GM19035 (cell line): Measurements from ENCODE around the gene ERI2.

Experiments used
- ATAC-seq: cut with Tn5 transposase; IDR thresholded peaks from one replicate; pipeline ENCODE4 v1.9.1; 2021; ENCODE audit not compliant: unreplicated experiment

The ERI2 gene

DNA sequence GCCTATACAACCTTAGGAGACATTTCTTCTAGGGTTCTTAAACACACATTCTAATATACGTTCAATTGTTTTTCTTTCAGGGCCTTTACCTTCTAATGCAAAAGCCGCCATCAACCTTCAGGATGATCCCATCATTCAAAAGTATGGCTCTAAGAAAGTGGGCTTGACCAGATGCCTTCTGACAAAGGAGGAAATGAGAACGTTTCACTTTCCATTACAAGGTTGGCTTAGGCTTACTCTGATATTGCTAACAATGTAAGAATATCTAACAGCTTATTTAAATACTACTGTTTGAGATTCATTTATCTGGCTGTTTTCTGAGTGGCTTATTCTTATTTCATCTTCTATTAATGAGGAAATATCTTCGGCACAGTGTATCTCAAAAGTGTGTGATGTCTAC, 15.4 kb upstream of the ERI2 start:
- no peak for ATAC-seq

GRCh38 chr16:20818929-20819585, 12.8 kb upstream of the ERI2 start:
- no peak for ATAC-seq

DNA sequence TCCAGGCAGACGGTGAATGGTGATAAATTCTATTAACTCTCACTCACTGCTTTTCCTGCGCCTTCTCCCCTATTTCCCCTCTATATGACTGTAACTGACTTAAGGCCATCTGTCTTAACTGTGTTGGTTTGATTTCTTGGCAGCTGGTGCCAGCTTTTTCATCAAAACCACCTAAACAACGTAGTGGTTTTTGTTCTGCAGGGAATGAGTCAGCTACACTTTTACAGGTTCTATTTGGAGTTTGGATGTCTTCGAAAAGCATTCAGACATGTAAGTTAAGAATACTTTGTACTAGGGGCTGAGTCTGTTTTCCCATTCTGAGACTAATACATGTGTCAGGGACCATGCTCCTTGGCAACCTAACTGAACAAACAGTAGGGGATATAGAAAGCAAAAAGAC, 8.5 kb upstream of the ERI2 start:
- no peak for ATAC-seq

GRCh38 chr16:20812510-20812909, 6.2 kb upstream of the ERI2 start:
- no peak for ATAC-seq

GRCh38 chr16:20811889-20812439, 5.7 kb upstream of the ERI2 start:
- ATAC-seq: no peak

- no peak for ATAC-seq
Measured at GRCh38 chr16:20807862-20808261, 1.6 kb upstream of the ERI2 start.

DNA sequence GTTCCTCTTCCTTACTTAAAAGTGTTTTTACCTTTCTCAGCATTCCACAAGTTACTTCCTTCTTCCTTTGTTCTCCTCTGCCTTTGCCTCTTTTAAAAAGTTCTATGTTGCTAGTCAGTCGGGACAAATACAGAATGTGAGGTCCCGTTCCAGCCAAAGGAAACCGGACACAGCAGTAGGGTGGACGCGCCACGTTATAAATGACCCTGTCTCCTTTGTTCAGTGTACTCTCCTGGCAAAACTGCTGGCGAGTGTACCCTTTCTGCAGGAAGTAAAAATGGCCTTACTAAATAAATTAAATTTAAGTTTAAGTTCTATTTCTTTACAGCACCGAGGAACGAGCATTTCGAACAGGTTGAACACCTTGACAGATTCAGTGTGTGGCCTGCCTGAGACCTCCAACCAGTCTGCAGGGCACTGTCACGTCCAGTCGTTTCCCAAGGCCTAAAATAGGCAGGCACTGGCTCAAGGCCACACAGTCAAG, 546 bp downstream of the ERI2 start:
- ATAC-seq: peak; percentile 23

- ATAC-seq: no peak
Measured at GRCh38 chr16:20803561-20804214, 2.6 kb downstream of the ERI2 start.

DNA sequence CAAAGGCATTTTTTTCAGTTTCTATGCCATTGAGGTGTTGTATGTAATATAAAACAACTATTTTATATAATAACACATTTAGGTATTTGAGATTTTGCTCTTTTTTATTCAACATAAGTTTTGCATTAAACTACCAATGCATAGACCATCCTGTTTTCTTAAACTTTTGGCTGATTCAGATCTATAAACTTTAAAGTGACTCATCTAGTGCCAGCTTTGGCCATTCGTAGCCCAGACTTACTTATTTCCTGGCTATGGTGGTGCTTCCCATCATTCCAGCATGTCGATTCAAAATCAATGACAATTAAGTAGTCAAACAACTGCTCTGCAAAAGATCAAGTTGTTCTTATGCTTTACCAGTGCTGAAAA, 3.1 kb downstream of the ERI2 start:
- no peak for ATAC-seq

DNA sequence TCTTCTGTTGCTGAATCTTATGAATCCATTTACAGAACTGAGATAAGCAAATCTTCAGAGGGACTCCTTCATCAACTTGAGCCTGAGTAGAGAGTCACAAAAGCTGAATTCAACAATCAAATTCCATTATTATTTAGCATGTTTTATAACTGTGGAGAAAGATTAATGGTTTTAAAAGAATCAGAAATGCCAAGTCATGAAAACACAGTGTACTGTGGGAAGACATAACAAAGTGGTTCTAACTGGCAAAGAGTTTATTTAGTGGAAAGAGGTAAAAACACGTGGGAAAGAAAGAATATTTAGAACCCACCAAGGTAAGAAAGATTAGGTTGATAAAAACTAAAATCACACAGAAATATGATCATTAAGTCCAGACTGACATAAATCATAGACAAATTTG, 5.0 kb downstream of the ERI2 start:
- ATAC-seq: no peak

GRCh38 chr16:20799599-20799998, 6.7 kb downstream of the ERI2 start:
- no peak for ATAC-seq

- ATAC-seq: no peak
Measured at GRCh38 chr16:20798364-20798763, 7.9 kb downstream of the ERI2 start.

DNA sequence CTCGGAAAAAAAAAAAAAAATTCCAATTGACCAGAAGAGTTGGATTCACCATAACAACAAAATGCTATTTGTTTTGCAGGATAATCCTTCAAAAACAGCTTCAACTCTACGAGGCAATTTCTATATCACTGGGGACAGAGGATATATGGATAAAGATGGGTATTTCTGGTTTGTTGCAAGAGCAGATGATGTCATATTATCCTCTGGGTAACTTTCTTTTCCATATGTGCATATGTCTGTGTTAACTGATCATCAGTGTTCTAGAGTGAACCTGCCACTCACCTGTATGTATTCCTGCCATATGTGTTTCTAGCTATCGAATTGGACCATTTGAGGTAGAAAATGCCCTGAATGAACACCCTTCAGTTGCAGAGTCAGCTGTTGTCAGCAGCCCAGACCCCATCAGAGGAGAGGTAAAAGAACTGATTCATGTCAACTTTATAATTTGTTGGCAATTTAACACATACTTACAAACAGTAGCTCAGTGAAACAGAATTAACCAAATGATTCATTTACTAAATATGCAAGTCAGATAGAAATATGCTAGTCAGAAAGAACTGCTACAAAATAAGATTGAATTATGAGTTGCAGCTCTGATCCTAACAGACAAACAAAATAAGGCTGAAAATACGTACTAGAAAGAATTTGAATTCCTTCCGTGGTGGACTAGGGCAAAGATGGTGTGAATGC, 14.2 kb downstream of the ERI2 start:
- ATAC-seq: no peak

DNA sequence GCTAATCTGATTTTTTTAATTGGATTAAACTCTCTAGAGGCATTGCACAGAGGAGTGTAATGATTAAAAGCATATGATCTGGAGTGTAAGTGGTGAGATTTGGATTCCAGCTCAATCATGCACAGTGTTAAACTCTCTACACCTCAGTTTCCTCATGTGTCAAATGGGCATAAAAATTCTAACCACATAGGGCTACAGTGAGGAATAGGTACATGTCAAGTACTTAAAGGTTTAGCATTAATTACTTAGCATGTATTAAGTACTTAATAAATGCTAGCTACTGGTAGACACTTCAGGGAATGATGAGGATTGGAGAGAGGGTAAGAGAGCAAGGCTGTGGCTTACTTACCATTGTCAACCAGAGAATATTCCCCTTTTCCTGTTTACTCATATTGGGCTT, 17.1 kb downstream of the ERI2 start:
- ATAC-seq: no peak

- no peak for ATAC-seq
Measured at GRCh38 chr16:20784204-20784603, 22.1 kb downstream of the ERI2 start.

GRCh38 chr16:20782470-20782869, 23.8 kb downstream of the ERI2 start:
- ATAC-seq: no peak

DNA sequence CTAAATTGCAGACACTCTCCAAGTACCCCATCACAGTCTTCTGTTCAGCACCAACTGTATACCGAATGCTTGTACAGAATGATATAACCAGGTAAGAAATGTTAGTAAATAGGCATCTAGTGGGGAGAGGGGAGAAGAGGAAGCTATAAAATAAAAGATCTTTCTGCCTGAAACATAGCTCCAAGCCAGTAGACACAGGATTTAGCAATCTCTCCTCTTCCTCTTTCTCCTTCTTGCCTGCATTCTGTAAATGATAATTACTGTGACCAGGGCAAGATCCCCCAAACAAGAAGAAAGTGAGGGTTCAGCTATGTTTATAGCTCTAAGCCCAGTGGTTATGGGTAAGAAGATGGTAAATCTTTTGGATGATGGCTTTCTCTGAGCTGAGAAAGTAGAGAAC, 24.6 kb downstream of the ERI2 start:
- no peak for ATAC-seq

DNA sequence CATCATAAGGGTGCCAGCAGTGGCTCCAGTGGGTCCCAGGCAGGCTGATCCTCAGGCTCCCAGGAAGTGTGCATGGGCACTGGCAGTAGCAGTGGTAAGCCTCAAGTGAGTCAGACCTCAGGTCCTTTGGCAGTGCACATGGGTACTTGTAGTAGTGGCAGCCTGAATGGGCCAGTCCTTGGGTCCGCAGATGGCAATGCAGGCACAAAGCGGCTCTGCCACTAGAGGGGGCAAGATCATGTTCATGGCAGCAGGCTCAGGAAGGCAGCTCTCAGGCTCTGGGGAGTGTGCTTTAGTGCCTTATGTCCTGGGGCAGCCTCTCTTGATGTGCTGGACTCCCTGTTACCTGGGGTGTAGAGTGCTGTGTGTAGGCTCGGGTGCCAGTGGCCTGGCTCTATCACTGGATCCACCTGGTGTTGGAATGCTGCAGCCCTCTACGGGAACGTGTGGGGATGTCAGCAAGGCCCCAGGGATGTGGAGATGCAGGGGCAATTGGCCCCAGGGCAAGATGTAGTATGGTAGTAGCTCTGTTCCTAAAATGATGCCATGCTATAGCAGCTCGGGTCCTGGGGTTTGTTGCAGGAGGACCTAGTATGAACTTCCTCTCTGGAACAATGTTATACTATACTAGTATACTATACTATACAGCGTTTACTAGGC, 31.4 kb downstream of the ERI2 start:
- no peak for ATAC-seq

DNA sequence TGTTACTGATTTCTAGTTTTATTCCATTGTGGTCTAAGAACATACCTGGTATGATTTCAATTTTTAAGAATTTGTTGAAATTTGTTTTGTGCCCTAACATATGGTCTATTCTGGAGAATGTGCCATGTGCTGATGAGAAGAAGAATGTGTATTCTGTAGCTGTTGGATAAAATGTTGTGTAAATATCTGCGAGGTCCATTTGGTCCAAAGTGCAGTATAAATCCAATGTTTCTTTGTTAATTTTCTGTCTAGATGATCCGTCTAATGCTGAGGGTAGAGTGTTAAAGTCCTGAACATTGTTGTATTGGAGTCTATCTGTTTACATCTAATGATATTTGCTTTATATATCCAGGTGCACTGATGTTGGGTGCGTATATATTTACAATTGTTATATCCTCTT, 32.6 kb downstream of the ERI2 start:
- no peak for ATAC-seq

- ATAC-seq: no peak
Measured at GRCh38 chr16:20768818-20769217, 37.5 kb downstream of the ERI2 start.

GRCh38 chr16:20768121-20768520, 38.2 kb downstream of the ERI2 start:
- no peak for ATAC-seq

DNA sequence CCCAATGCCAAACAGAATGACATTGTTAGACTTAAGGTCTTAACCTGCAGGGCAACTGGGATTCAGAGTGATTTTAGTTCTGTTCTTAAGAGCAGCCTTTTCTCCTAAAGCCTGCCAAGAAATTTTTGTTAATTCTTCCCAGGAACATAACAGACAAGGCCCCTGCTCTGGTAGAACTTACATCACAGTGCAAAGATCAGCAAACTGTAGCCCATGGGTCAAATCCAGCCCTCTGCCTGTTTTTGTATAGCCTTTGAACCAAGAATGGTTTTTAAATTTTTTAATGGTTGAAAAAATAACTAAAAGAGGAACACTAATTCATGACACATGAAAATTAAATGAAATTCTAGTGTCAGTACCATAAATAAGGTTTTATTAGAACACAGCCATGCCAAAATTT, 38.7 kb downstream of the ERI2 start:
- ATAC-seq: no peak
